Activated gamma-delta T cell (primary cell): ENCODE measurements around the gene MUCL3.
"Not testable (repeated sequence)": the region's sequence is repeated elsewhere in the genome, so short reads cannot be mapped to it uniquely, and the experiment has no call there.

Experiments
- DNase-seq: peaks from one replicate; lab custom pipeline; 2025; lab: John Stamatoyannopoulos, UW

Gene MUCL3

GRCh38 chr6:30944051-30944450 lies 3.3 kb downstream of the MUCL3 start:
- DNase-seq = no peak

GRCh38 chr6:30945281-30945680 lies 4.5 kb downstream of the MUCL3 start:
- DNase-seq = no peak

GRCh38 chr6:30947231-30947630 lies 6.5 kb downstream of the MUCL3 start:
- DNase-seq = no peak

GRCh38 chr6:30948811-30949210 lies 8.0 kb downstream of the MUCL3 start:
- no peak for DNase-seq

GRCh38 chr6:30951907-30952469 lies 11.2 kb downstream of the MUCL3 start:
- DNase-seq = no peak

- DNase-seq = no peak
Observed at GRCh38 chr6:30954631-30955366, 14.0 kb downstream of the MUCL3 start.

GRCh38 chr6:30955367-30956042 lies 14.7 kb downstream of the MUCL3 start:
- DNase-seq = peak; percentile 33

GRCh38 chr6:30957716-30958115 lies 16.9 kb downstream of the MUCL3 start:
- no peak for DNase-seq

GRCh38 chr6:30960907-30961673 lies 20.3 kb downstream of the MUCL3 start:
- DNase-seq = no peak

- DNase-seq = no peak
Observed at GRCh38 chr6:30962716-30963115, 21.9 kb downstream of the MUCL3 start.

GRCh38 chr6:30963641-30964040 lies 22.9 kb downstream of the MUCL3 start:
- no peak for DNase-seq

GRCh38 chr6:30964075-30964474 lies 23.3 kb downstream of the MUCL3 start:
- DNase-seq = no peak

GRCh38 chr6:30965140-30965601 lies 24.4 kb downstream of the MUCL3 start:
- DNase-seq = no peak

- no peak for DNase-seq
Observed at GRCh38 chr6:30966154-30966553, 25.4 kb downstream of the MUCL3 start.

- DNase-seq = not testable (repeated sequence)
Observed at GRCh38 chr6:30969171-30969570, 28.4 kb downstream of the MUCL3 start.

GRCh38 chr6:30970946-30971345 lies 30.2 kb downstream of the MUCL3 start:
- DNase-seq = no peak

GRCh38 chr6:30972816-30973215 lies 32.0 kb downstream of the MUCL3 start:
- no peak for DNase-seq

- no peak for DNase-seq
Observed at GRCh38 chr6:30974490-30975252, 33.9 kb downstream of the MUCL3 start.

GRCh38 chr6:30979141-30979540 lies 38.4 kb downstream of the MUCL3 start:
- no peak for DNase-seq

GRCh38 chr6:30979690-30980089 lies 38.9 kb downstream of the MUCL3 start:
- no peak for DNase-seq

- no peak for DNase-seq
Observed at GRCh38 chr6:30981942-30982772, 41.4 kb downstream of the MUCL3 start.
